AG10803 (cell line): ENCODE data around the gene SP140.

Experiments used
- DNase-seq: peaks from one replicate; pipeline ENCODE4 v3.0.0; 2010; ENCODE audit warnings: low read depth
- H3K4me3 ChIP-seq: 2 replicates; pipeline ENCODE4 v1.5.1; 2011; ENCODE audit warnings: mild to moderate bottlenecking, low read length, control low read depth
- CTCF ChIP-seq: conservative IDR thresholded peaks from 2 replicates; pipeline ENCODE4 v1.5.1; 2011; ENCODE audit warnings: mild to moderate bottlenecking, low read length, control low read depth, inconsistent platforms

SP140 gene

GRCh38 chr2:230226051-230226551, 565 bp downstream of the SP140 start:
- TF ChIP-seq CTCF: no peak
- H3K4me3 ChIP-seq: no peak overlapping the region
- DNase-seq: no peak

- H3K4me3 ChIP-seq: no peak overlapping the region
- no peak for TF ChIP-seq CTCF
- no peak for DNase-seq
These were observed 1.7 kb downstream of the SP140 start for GRCh38 chr2:230227216-230227615.

GRCh38 chr2:230230087-230230486, 4.6 kb downstream of the SP140 start:
- H3K4me3 ChIP-seq: no peak overlapping the region
- TF ChIP-seq CTCF: no peak
- peak; percentile 9 for DNase-seq

- TF ChIP-seq CTCF: no peak
- no peak for DNase-seq
- H3K4me3 ChIP-seq: no peak overlapping the region
These were observed 5.1 kb downstream of the SP140 start for GRCh38 chr2:230230496-230231200.

GRCh38 chr2:230231251-230231650, 5.7 kb downstream of the SP140 start:
- H3K4me3 ChIP-seq: no peak overlapping the region
- TF ChIP-seq CTCF: no peak
- no peak for DNase-seq

GRCh38 chr2:230234122-230234722, 8.7 kb downstream of the SP140 start:
- TF ChIP-seq CTCF: no peak
- no peak for DNase-seq
- H3K4me3 ChIP-seq: no peak overlapping the region

GRCh38 chr2:230234845-230235244, 9.3 kb downstream of the SP140 start:
- no peak overlapping the region for H3K4me3 ChIP-seq
- no peak for DNase-seq
- TF ChIP-seq CTCF: no peak
